GM13977 (cell line): Measurements from ENCODE around the gene CAMTA1.
"Not testable (repeated sequence)": the region's sequence is repeated elsewhere in the genome, so short reads cannot be mapped to it uniquely, and the experiment has no call there.

ENCODE experiments used
- DNase-seq: peaks from one replicate; pipeline ENCODE4 v3.0.0; 2012; ENCODE audit warnings: low spot score
- CTCF ChIP-seq: IDR thresholded peaks from 2 replicates; pipeline ENCODE4 v1.5.1; 2012; ENCODE audit warnings: mild to moderate bottlenecking, control low read depth; ENCODE audit not compliant: insufficient read depth; ENCODE audit errors: extremely low read depth, missing control alignments
- in situ Hi-C: fragments of 300-500 bp; cut with MboI; formaldehyde crosslinking; loops from one replicate; pipeline ENCODE4 v1.12.0; 2022; ENCODE audit warnings: low sequenced_read_pairs, low pct_unique_long_range_greater_than_20kb, mixed read lengths, inconsistent platforms; ENCODE audit not compliant: unreplicated experiment

Gene CAMTA1

GRCh38 chr1:7690496-7691182 lies 905.4 kb downstream of the CAMTA1 start:
- in situ Hi-C loops: no loop called here
- no peak for TF ChIP-seq CTCF
- DNase-seq: no peak

- DNase-seq: no peak
- in situ Hi-C loops: no loop called here
- TF ChIP-seq CTCF: no peak
Measured at GRCh38 chr1:7691576-7691975, 906.3 kb downstream of the CAMTA1 start.

GRCh38 chr1:7692005-7692404 lies 906.8 kb downstream of the CAMTA1 start:
- no peak for DNase-seq
- no peak for TF ChIP-seq CTCF
- in situ Hi-C loops: no loop called here

GRCh38 chr1:7693037-7693436 lies 907.8 kb downstream of the CAMTA1 start:
- DNase-seq, in situ Hi-C loops: not testable (repeated sequence)

GRCh38 chr1:7693662-7694061 lies 908.4 kb downstream of the CAMTA1 start:
- no peak for DNase-seq
- in situ Hi-C loops: no loop called here
- no peak for TF ChIP-seq CTCF

- in situ Hi-C loops: no loop called here
- no peak for DNase-seq
- TF ChIP-seq CTCF: no peak
Measured at GRCh38 chr1:7694600-7695496, 909.6 kb downstream of the CAMTA1 start.

GRCh38 chr1:7695497-7696117 lies 910.4 kb downstream of the CAMTA1 start:
- DNase-seq: no peak
- no peak for TF ChIP-seq CTCF
- in situ Hi-C loops: no loop called here
